GM21619 (cell line): Measurements from ENCODE around the gene USP15.

Experiments
- ATAC-seq: cut with Tn5 transposase; IDR thresholded peaks from one replicate; pipeline ENCODE4 v1.9.1; 2021; ENCODE audit not compliant: unreplicated experiment

USP15 gene

DNA sequence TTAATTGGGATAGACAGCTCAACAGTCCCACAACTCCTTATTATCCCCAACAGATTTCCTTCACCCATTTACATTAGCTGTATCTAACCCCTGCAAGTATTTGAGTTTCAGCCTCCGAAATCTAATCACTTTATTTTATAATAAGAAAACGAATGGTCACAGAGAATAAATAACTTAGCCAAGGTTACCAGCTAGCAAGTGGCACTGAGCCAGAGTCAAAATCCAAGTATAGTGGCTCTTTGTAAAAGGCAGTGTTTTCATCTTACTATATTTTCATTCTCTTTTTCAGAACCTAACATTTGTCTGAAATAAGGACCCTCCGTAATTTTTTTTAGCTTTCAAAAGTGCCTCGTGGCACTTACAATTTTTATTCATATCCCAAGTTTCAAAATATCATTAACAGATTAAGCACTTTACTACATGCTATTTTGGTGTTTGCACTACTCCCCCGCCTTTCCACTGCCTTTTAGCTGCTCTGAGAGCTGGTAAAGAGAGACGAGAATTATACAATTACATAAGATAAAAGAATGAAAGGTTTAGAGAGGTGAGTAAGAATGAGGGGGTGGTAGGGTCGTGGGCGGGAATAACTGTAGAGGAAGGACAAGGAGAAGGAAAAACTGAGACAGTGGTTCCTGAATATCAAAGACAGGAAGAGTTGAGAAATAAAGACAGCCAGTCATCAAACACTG lies 3.7 kb upstream of the USP15 start:
- ATAC-seq, result no peak

DNA sequence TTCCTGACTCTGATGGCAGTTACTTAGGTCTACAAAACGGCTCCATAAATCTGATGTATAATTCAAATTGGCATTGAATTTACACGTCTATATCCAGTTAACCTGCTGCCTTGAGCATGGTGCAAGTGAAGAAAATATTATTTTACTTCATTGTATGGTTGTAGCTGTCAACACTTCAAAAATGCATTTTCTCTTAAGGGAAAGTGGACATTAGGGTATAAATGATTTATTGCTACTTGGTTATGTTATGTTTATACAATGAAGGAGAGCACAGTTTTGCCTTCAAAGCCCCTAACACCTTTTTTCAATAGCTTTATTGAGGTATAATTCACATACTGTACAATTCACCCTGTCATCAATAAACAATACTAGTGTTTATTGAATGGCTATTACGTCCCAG lies 2.0 kb upstream of the USP15 start:
- ATAC-seq, result no peak

DNA sequence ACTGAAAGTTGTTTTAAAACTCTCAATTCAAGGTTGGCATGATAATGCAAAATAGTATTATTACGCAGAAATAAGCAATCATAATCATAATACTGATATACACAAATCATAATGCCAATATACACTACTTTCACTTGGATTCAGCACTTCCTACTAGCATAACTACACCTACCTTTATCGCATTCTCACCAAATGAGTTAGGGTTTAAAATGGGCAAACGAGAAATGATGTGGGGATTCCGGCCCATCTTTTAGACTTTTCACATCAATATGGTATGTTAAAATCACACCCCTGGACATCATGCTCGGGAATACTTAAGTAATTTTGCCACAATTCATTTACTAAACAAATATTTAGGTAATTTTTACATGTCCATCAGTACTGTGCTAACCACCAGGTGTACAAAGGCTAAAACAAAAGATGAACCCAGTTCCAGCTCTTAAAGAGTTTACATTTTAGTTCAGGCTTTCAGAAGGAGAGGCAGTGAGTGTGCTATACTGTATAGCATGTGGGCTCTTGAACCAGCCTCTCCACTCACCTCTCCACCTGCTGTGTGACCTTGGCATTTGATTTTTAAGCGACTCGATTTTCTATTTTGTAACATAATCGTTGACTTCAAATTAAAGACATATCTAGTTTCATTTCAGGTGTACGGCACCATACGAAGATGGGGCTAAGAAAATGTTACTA lies 1.1 kb upstream of the USP15 start:
- ATAC-seq, result no peak

DNA sequence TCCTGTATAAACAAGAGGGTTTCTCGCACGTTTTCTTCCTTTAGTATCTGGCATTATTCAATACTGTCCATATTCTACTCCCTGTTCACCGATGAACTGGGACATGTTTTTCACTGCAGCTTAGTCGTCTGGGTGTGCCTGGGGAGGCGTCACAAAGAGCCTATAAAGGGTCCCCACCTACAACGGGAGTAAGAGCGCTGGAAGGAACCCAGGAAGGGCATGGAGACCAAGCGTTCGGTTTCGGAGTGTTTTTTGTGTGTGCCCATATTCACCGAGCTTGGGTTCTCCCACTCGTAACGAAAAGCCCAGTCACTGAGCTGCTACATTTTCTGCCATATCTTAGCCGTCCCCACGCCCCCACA lies 592 bp upstream of the USP15 start:
- peak; percentile 4 for ATAC-seq

DNA sequence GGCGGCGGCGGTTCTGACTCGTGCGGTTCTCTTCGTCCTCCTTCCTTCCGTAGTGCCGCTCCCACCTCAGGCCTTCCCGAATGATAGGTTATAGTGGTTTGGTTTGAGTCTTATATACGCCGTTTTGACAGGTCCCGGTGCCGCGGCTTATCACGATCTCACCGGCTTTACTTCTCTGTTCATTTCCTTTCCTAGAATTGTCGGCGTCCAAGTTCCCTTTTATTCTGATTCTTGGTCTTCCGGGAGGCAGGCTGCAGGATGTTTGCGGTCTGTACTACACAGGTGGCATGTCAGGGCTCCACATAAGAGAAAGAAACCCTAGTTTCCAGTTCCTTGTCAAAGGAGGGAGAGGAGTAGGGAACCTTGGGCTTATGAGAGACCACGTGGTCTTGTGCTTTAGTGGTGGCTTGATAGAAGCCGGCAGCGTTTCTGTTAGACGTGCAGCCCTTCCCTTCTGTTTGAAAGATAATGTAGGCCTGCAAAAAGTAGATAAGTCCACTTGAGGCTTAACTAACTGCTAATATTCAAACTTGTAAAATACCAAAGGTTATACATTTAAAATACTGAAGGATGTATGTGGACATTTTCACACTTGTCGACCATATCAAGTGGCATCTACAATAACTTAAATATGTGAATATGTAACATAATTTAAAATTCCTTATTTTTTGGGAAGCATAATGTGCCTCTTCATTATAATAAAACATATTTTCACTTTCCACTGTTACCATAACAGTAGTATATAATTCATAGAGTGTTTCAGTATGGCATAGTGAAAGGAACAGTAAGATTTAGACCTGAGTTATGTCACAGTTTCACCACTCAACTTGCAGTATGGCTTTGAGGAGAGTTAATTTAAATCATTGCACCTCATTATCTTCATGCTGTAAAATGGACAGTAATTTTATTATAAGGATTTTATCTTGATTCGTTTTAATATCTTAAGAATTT lies 804 bp downstream of the USP15 start:
- peak; percentile 52 for ATAC-seq

DNA sequence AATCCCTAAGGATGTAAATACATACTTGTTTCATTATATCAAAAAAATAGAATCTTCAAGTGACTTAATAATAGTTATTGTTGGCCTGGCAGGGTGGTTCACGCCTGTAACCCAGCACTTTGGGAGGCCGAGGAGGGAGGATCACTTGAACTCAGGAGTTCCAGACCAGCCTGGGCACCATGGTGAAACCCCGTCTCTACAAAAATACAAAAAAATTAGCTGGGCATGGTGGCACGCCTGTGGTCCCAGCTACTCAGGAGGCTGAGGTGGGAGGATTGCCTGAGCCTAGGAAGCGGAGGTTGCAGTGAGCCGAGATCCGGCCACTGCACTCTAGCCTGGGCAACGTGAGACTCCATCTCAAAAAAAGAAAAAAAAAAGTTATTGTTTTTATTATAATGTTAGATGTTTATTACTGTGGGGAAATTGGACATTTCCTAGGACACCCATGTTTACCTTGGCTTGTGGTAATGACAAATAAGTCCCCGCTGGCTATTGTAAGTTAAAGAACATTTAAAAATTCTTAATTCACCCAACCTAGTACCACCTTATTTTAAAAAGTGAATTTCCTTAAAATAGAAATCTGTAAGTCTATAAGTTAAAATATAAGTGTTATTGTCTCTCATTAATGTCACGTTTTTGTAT lies 1.8 kb downstream of the USP15 start:
- ATAC-seq, result no peak

- ATAC-seq, result no peak
Observed at GRCh38 chr12:62263232-62263631, 3.0 kb downstream of the USP15 start.

- ATAC-seq, result no peak
Observed at GRCh38 chr12:62263966-62264365, 3.8 kb downstream of the USP15 start.

GRCh38 chr12:62264706-62265105 lies 4.5 kb downstream of the USP15 start:
- ATAC-seq, result no peak

DNA sequence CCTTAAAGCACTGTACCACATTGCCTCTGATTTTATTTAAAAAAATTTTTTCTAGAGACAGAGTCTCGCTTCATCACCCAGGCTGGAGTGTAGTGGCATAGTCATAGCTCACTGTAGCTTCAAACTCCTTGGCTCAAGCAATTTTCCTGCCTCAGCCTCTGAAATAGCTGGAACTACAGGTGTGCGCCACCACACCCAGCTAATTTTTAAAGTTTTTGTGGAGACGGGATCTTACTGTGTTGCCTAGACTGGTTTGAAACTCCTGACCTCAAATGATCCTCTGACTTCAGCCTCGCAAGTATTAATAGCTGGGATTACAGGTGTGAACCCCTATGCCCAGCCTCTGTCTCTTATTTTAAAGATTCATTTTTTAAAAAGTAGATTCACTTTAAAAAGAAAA lies 5.3 kb downstream of the USP15 start:
- ATAC-seq, result no peak

GRCh38 chr12:62267026-62267425 lies 6.8 kb downstream of the USP15 start:
- no peak for ATAC-seq

DNA sequence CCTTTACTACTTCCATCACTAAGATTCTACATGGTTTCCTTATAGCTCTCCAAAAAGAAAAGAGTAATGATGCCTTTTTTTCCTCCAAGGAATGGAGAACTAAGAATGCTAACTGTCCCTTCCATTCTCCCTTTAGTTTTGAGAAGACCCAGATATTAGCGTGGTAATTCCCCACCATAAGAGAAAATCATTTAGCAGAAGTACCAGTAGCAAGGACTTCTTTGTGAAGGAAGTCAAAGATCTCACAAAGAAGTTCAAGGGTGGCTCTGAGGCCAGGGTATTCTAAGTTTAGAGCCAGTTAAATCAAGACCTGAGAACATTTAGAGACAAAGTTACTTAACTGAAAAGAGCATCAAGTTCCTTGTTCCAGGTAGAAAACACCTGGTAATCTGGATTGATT lies 7.3 kb downstream of the USP15 start:
- peak; percentile 43 for ATAC-seq

DNA sequence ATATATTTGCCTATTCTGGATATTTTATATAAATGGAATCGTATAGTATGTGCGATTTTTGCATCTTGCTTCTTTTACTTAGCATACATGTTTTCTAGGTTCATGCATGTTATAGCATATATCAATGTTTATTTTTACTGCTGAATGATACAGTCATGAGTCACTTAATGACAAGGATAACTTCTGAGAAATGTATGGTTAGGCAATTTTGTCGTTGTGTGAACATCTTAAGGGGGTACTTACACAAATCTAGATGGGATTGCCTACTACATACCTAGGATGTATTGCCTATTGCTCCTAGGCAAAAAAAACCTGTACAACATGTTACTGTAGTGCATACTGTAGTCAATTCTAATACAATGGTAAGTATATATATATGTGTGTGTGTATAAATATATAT lies 8.8 kb downstream of the USP15 start:
- ATAC-seq, result no peak

- no peak for ATAC-seq
Observed at GRCh38 chr12:62269464-62270228, 9.4 kb downstream of the USP15 start.

- no peak for ATAC-seq
Observed at GRCh38 chr12:62270384-62270783, 10.2 kb downstream of the USP15 start.

GRCh38 chr12:62270872-62271271 lies 10.7 kb downstream of the USP15 start:
- no peak for ATAC-seq

DNA sequence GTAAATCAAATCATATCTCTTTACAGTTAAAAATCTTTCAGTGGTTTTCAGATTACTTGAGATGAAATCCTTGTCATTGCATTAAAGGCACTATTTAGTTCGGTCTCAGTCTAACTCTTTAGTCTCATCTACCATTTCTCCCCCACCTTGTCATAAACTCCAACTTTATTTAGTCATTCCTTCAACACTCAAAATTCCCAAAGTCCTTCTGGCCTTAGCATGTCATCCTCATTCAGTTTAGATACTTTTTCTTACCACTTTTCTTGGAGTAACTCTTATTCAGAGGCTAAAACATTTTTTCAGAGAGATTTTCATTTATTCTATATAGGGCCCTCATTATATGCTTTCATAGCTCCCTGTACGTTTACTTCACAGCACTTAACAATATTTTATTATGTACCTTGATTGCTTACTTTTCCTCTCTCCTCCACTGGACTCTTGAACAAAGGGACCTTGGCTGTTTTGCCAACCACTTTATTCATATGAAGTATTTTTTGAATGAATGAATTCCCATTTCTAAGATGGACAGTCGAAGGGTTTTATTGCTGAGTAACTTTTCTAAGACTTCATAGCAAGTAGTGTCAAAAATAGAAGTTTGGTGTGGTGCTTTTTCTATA lies 12.8 kb downstream of the USP15 start:
- no peak for ATAC-seq

DNA sequence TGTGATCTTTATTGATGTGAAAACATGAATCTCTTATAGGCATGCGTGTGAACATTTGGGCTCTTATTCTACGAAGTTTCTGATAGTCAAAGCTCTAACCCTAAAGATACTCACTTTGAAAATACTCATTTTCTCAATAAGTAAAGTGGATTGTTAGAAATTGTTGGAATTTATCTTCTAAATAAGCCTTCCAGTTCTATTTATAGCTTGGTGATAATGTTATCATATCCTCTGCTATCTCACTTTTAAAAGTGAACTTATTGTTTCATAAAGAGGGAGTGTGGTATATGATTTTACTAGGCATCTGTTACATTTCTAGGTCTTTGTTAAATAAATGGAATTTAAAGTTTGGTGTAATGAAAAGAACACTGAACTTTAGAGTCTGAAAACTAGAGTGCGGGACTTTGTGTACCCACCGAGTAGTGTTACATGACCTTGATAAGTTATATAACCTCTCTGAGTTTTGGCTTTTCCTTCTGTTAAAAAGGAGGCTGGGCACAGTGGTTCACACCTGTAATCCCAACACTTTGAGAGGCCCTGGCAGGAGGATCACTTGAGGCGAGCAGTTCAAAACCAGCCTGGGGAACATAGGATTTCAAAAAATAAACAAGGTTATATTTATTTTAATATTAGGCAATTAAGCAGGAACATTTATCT lies 13.6 kb downstream of the USP15 start:
- ATAC-seq, result no peak

GRCh38 chr12:62278022-62278421 lies 17.8 kb downstream of the USP15 start:
- ATAC-seq, result no peak

DNA sequence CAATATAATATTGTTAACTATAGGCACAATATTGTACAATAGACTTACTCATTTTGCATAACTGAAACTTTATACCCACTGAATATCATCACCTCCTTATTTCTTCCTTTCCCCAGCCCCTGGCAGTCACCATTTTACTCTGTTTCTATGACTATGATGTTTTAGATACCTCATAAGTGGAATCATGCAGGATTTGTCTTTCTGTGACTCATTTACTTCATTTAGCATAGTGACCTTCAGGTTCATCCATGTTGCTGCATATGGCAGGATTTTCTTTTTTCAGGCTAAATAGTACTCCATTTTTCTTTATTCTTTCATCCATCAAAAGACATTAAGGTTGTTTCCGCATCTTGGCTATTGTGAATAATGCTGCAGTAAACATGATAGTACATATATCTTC lies 18.9 kb downstream of the USP15 start:
- ATAC-seq, result no peak
